Caco-2 (cell line): ENCODE results near the gene IFNK. TPM values are rescaled to one million over a fixed set of nuclear protein-coding genes. Genes with fewer than 3 reads are reported as not detected.

Experiments
- BruUV-seq: library from RNA; stranded (reverse); fragments of 400-500 nt; replicated peaks from 2 replicates; lab custom pipeline; 2021; lab: Mats Ljungman, UMichigan
- CTCF ChIA-PET: fragments of 300-600 bp; sonication (Branson Sonifier 250); formaldehyde crosslinking; loops from one replicate; lab custom pipeline; 2022; ENCODE audit warnings: antibody characterized with exemption; lab: Charles Lee
- POLR2A ChIA-PET: fragments of 300-600 bp; sonication (Branson Sonifier 250); formaldehyde crosslinking; loops from one replicate; lab custom pipeline; 2022; ENCODE audit warnings: antibody characterized with exemption; lab: Charles Lee
- DNase-seq, 2 experiments: peaks; one replicate each; pipeline versions ENCODE4 v3.0.0 to v3.0.0-alpha.2; 2020 to 2022
- H3K27me3 ChIP-seq: replicated peaks from 2 replicates; pipeline ENCODE4 v1.6.0; 2011; ENCODE audit warnings: low read length; ENCODE audit not compliant: control insufficient read depth, insufficient read depth
- H3K36me3 ChIP-seq: 2 replicates; pipeline ENCODE4 v1.5.1; 2011; ENCODE audit warnings: low read length; ENCODE audit not compliant: control insufficient read depth, insufficient read depth
- H3K4me1 ChIP-seq: fragments of 250-450 bp; sonication (Bioruptor Pico); 2 replicates; pipeline ENCODE4 v1.5.1; 2020; ENCODE audit warnings: mild to moderate bottlenecking
- H3K4me3 ChIP-seq: 2 replicates; pipeline ENCODE4 v1.5.1; 2011; ENCODE audit warnings: low read depth, mild to moderate bottlenecking, control low read depth, low read length
- H3K9me3 ChIP-seq: fragments of 250-450 bp; sonication (Bioruptor Pico); 2 replicates; pipeline ENCODE4 v1.5.1; 2020; ENCODE audit warnings: mild to moderate bottlenecking, moderate library complexity
- H3K27ac Mint-ChIP-seq: one replicate; pipeline ENCODE4 v1.8.0; 2022; ENCODE audit warnings: mixed read lengths; ENCODE audit not compliant: unreplicated experiment
- H3K27me3 Mint-ChIP-seq: one replicate; pipeline ENCODE4 v1.8.0; 2022; ENCODE audit warnings: mixed read lengths; ENCODE audit not compliant: insufficient read depth, unreplicated experiment
- H3K36me3 Mint-ChIP-seq: one replicate; pipeline ENCODE4 v1.8.0; 2022; ENCODE audit warnings: mild to moderate bottlenecking, mixed read lengths; ENCODE audit not compliant: insufficient read depth, unreplicated experiment
- H3K4me1 Mint-ChIP-seq: one replicate; pipeline ENCODE4 v1.8.0; 2022; ENCODE audit warnings: low read depth, mixed read lengths; ENCODE audit not compliant: unreplicated experiment
- H3K4me3 Mint-ChIP-seq: one replicate; pipeline ENCODE4 v1.8.0; 2022; ENCODE audit warnings: mild to moderate bottlenecking, moderate library complexity, mixed read lengths; ENCODE audit not compliant: unreplicated experiment
- H3K9me3 Mint-ChIP-seq: one replicate; pipeline ENCODE4 v1.8.0; 2022; ENCODE audit warnings: mixed read lengths; ENCODE audit not compliant: unreplicated experiment
- intact Hi-C: fragments of 100-400 bp; cut with micrococcal nuclease; formaldehyde crosslinking; loops from one replicate; pipeline ENCODE4 v1.10.0; 2022; ENCODE audit not compliant: unreplicated experiment
- total RNA-seq: library from RNA; stranded (reverse); gene quantifications from 2 replicates; pipeline ENCODE4 v1.2.3, GENCODE V29; 2022
- TF ChIP-seq, protein P1 (sequence below), 2 experiments: fragments of 200-600 bp in 1 of 2; IDR thresholded peaks; 1 replicate in 1 of 2; 2 replicates in 1 of 2; pipeline versions ENCODE4 v1.5.1 to v1.8.0; 2011 to 2022; ENCODE audit warnings: antibody characterized with exemption in 1 of 2, control low read depth in 1 of 2, inconsistent platforms in 1 of 2, low read depth in 1 of 2, low read length in 1 of 2, mild to moderate bottlenecking in 1 of 2, moderate library complexity in 1 of 2; ENCODE audit not compliant: insufficient read depth in 1 of 2, severe bottlenecking in 1 of 2, unreplicated experiment in 1 of 2

IFNK gene
- total RNA-seq, 1 experiment from 2014 or later, result not detected

DNA sequence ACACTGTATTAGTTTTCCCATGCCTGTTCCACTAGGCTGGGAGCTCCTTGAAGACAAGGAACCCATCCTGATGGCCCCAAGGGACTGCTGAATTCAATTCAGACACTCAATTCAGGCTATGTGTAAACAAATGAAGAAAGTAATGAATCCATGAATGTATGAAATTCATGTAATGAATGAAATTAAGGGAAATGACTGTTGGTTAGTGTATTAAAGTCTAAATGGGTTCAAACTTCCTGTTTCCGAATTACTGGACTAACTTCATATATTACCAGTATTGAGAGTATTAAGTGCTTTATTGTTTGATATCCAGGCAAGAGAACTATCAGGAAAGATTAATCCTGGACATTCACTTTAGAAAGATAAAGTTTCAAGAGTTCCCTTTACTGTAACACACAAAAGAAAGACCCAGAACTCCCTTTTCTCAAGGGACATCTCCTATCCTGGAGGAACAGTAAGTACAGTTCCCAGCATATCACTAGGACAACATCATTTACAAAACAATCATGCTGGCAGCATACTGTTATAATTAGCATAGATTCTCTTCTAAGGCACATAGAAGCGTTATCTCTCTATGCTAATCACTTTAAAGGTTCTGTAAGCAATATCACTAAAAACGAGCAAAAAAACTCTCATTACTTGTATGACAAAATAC is 28.5 kb upstream of the IFNK start:
- intact Hi-C loops, result no loop called here
- POLR2A ChIA-PET, result no interaction called here
- H3K27ac Mint-ChIP-seq, result no peak overlapping the region
- no peaks in the 10 kb centered on the region for H3K9me3 ChIP-seq
- H3K4me1 ChIP-seq, result no peaks in the 10 kb centered on the region
- H3K27me3 ChIP-seq, result no peaks in the 10 kb centered on the region
- H3K36me3 Mint-ChIP-seq, result no peaks in the 10 kb centered on the region
- CTCF ChIA-PET, result no interaction called here
- H3K36me3 ChIP-seq, result no peaks in the 10 kb centered on the region
- BruUV-seq, result no TSS peak
- H3K4me3 ChIP-seq, result no peak overlapping the region
- DNase-seq, result no peak
- no peaks in the 10 kb centered on the region for H3K9me3 Mint-ChIP-seq
- TF ChIP-seq, protein P1, sequence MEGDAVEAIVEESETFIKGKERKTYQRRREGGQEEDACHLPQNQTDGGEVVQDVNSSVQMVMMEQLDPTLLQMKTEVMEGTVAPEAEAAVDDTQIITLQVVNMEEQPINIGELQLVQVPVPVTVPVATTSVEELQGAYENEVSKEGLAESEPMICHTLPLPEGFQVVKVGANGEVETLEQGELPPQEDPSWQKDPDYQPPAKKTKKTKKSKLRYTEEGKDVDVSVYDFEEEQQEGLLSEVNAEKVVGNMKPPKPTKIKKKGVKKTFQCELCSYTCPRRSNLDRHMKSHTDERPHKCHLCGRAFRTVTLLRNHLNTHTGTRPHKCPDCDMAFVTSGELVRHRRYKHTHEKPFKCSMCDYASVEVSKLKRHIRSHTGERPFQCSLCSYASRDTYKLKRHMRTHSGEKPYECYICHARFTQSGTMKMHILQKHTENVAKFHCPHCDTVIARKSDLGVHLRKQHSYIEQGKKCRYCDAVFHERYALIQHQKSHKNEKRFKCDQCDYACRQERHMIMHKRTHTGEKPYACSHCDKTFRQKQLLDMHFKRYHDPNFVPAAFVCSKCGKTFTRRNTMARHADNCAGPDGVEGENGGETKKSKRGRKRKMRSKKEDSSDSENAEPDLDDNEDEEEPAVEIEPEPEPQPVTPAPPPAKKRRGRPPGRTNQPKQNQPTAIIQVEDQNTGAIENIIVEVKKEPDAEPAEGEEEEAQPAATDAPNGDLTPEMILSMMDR (IDR thresholded peaks at IDR 0.05; ENCODE audit: insufficient read depth in 1 of 2, low read depth in 1 of 2, low read length in 1 of 2, severe bottlenecking in 1 of 2, unreplicated experiment in 1 of 2), result no peak
- no peaks in the 10 kb centered on the region for H3K27me3 Mint-ChIP-seq
- no peaks in the 10 kb centered on the region for H3K4me1 Mint-ChIP-seq
- H3K4me3 Mint-ChIP-seq, result no peak overlapping the region

DNA sequence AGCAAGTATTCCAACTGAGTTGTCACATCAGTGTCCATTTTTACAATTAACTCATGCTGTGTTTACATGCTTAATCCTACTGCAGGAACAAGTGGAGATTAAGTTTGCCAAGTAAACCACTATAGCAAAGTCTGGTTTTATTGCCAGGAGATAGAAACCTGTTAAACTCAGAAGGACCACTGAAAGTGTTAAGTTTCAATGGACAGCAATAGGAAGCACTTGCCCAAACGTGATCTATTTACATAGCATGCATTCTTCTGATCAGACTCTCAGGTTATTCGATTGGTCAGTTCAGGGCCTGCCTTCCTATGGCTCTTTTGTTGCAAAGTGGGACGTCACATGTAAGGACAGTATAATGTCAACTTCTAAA is 28.0 kb upstream of the IFNK start:
- POLR2A ChIA-PET, result no interaction called here
- no peaks in the 10 kb centered on the region for H3K36me3 ChIP-seq
- CTCF ChIA-PET, result no interaction called here
- Mint-ChIP-seq H3K27ac (no peak overlapping the region), H3K27me3 (no peaks in the 10 kb centered on the region), H3K9me3 (no peaks in the 10 kb centered on the region), H3K4me3 (no peak overlapping the region), H3K4me1 (no peaks in the 10 kb centered on the region), H3K36me3 (no peaks in the 10 kb centered on the region)
- intact Hi-C loops, result no loop called here
- H3K9me3 ChIP-seq, result no peaks in the 10 kb centered on the region
- no peaks in the 10 kb centered on the region for H3K4me1 ChIP-seq
- TF ChIP-seq, protein P1 (IDR thresholded peaks at IDR 0.05; ENCODE audit: insufficient read depth in 1 of 2, low read depth in 1 of 2, low read length in 1 of 2, severe bottlenecking in 1 of 2, unreplicated experiment in 1 of 2), result no peak
- H3K4me3 ChIP-seq, result no peak overlapping the region
- no peaks in the 10 kb centered on the region for H3K27me3 ChIP-seq
- no peak for DNase-seq
- no TSS peak for BruUV-seq

DNA sequence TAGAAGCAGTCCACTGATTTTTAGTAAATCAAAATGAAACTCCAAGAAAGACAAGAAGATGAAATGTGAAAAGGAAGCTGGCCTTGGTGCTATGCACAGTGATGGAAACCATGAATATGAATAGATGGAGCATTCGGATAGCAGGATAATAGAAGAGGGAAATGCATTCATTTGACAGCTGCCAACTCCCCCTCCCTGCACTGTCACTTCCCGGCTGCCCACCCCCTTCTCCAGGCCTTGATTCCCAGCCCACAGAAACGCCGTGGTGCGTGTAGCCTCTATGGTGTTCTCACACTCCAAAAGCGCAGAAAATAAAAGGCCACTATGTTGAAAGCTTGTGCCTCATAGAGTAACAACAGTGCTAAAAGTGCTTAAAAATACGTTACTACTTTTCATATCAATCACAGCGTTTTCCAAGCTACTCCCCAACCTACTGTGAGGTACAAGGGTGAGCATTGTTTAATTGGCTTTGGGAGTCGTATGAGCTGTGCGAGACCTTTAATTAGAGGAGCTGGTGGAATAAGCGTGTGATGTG is 26.1 kb upstream of the IFNK start:
- intact Hi-C loops, result no loop called here
- no peaks in the 10 kb centered on the region for H3K9me3 Mint-ChIP-seq
- H3K27me3 Mint-ChIP-seq, result no peaks in the 10 kb centered on the region
- no peak overlapping the region for H3K4me3 Mint-ChIP-seq
- H3K27ac Mint-ChIP-seq, result no peak overlapping the region
- no TSS peak for BruUV-seq
- TF ChIP-seq, protein P1 (IDR thresholded peaks at IDR 0.05; ENCODE audit: insufficient read depth in 1 of 2, low read depth in 1 of 2, low read length in 1 of 2, severe bottlenecking in 1 of 2, unreplicated experiment in 1 of 2), result no peak
- DNase-seq, result no peak
- H3K36me3 Mint-ChIP-seq, result peaks cover 5% of the 10 kb centered on the region
- no peaks in the 10 kb centered on the region for H3K4me1 ChIP-seq
- POLR2A ChIA-PET, result no interaction called here
- H3K4me1 Mint-ChIP-seq, result no peaks in the 10 kb centered on the region
- no peaks in the 10 kb centered on the region for H3K36me3 ChIP-seq
- H3K27me3 ChIP-seq, result no peaks in the 10 kb centered on the region
- no peaks in the 10 kb centered on the region for H3K9me3 ChIP-seq
- H3K4me3 ChIP-seq, result no peak overlapping the region
- CTCF ChIA-PET, result no interaction called here
